B cell (primary cell): ENCODE measurements around the gene AIFM1. TPM values are rescaled to one million over a fixed set of nuclear protein-coding genes. Genes with fewer than 3 reads are reported as not detected.

Source experiments
- ATAC-seq: fragments of 200-7000 bp; cut with Tn5 transposase; one replicate; pipeline ENCODE4 v1.10.0; 2021; ENCODE audit warnings: low read depth, mild to moderate bottlenecking, moderate number of reproducible peaks, moderate library complexity
- CTCF ChIA-PET: fragments of 350-600 bp; sonication (Branson Sonifier 250); formaldehyde crosslinking; loops from one replicate; lab custom pipeline; 2021; ENCODE audit warnings: antibody characterized with exemption, inconsistent platforms; lab: Charles Lee
- POLR2A ChIA-PET: fragments of 350-600 bp; sonication (Branson Sonifier 250); formaldehyde crosslinking; loops from one replicate; lab custom pipeline; 2021; ENCODE audit warnings: antibody characterized with exemption; lab: Charles Lee
- DNase-seq: peaks from one replicate; pipeline ENCODE4 v3.0.0; 2013
- H2AFZ ChIP-seq: 2 replicates; pipeline ENCODE4 v1.6.1; 2012; ENCODE audit warnings: mild to moderate bottlenecking, low read depth, low read length; ENCODE audit not compliant: insufficient read depth, poor library complexity, severe bottlenecking
- H3K27ac ChIP-seq, 2 donors: 1 replicate in 1 of 2; 2 replicates in 1 of 2; pipeline ENCODE4 v1.5.1; 2012 to 2013; ENCODE audit warnings: low read length in 2 of 2, mild to moderate bottlenecking in 2 of 2, moderate library complexity in 1 of 2
- H3K27me3 ChIP-seq, 4 experiments: fragments of 200-600 bp in 1 of 4; sonication (generic) in 1 of 4; replicated peaks in 1 of 4; 1 replicate in 2 of 4; 2 replicates in 2 of 4; pipeline versions ENCODE4 v1.6.1 to v1.7.0; 2013 to 2016; ENCODE audit warnings: low read length in 3 of 4, mild to moderate bottlenecking in 2 of 4, mixed read lengths in 1 of 4, moderate library complexity in 1 of 4; ENCODE audit not compliant: insufficient read depth in 4 of 4, control insufficient read depth in 3 of 4; ENCODE audit errors: control extremely low read depth in 1 of 4
- H3K36me3 ChIP-seq, 2 experiments: replicated peaks in 1 of 2; 1 replicate in 1 of 2; 2 replicates in 1 of 2; pipeline versions ENCODE4 v1.6.1 to v1.7.1; 2013; ENCODE audit warnings: low read length in 1 of 2; ENCODE audit not compliant: insufficient read depth in 2 of 2, control insufficient read depth in 1 of 2; ENCODE audit errors: control extremely low read depth in 1 of 2, extremely low read depth in 1 of 2
- H3K4me1 ChIP-seq, 2 donors: fragments of 200-600 bp in 1 of 2; sonication (generic) in 1 of 2; 1 replicate in 1 of 2; 2 replicates in 1 of 2; pipeline versions ENCODE4 v1.5.1 to v1.6.1; 2013 to 2017; ENCODE audit warnings: low read length in 2 of 2; ENCODE audit not compliant: control insufficient read depth in 2 of 2, insufficient read depth in 2 of 2
- H3K4me2 ChIP-seq: replicated peaks from 2 replicates; pipeline ENCODE3; 2012; ENCODE audit warnings: mild to moderate bottlenecking, low read depth, low read length; ENCODE audit not compliant: poor library complexity, severe bottlenecking
- H3K4me3 ChIP-seq, 5 experiments: fragments of 200-600 bp in 1 of 5; sonication (generic) in 1 of 5; 1 replicate in 3 of 5; 2 replicates in 2 of 5; pipeline versions ENCODE4 v1.5.1 to v1.7.0; 2011 to 2016; ENCODE audit warnings: low read length in 4 of 5, mild to moderate bottlenecking in 4 of 5, low read depth in 2 of 5, control low read depth in 1 of 5, moderate library complexity in 1 of 5; ENCODE audit not compliant: insufficient read depth in 1 of 5; ENCODE audit errors: control extremely low read depth in 1 of 5, extremely low read depth in 1 of 5
- H3K79me2 ChIP-seq: fragments of 200-600 bp; sonication (generic); one replicate; pipeline ENCODE4 v1.6.0; 2016; ENCODE audit warnings: low read length; ENCODE audit not compliant: control insufficient read depth, insufficient read depth
- H3K9ac ChIP-seq: fragments of 200-600 bp; sonication (generic); 2 replicates; pipeline ENCODE4 v1.6.1; 2017; ENCODE audit warnings: mild to moderate bottlenecking, low read length, moderate library complexity
- H3K9me3 ChIP-seq, 3 donors: one replicate each; pipeline versions ENCODE4 v1.6.1 to v1.7.1; 2013; ENCODE audit warnings: low read length in 2 of 3; ENCODE audit not compliant: control insufficient read depth in 2 of 3, insufficient read depth in 1 of 3; ENCODE audit errors: control extremely low read depth in 1 of 3
- H4K20me1 ChIP-seq: 2 replicates; pipeline ENCODE4 v1.6.0; 2012; ENCODE audit warnings: mild to moderate bottlenecking, low read length; ENCODE audit not compliant: insufficient read depth, control insufficient read depth, poor library complexity, severe bottlenecking
- H3K27ac Mint-ChIP-seq: one replicate; pipeline ENCODE4 v1.8.0; 2021; ENCODE audit warnings: mixed read lengths
- H3K27me3 Mint-ChIP-seq: one replicate; pipeline ENCODE4 v1.8.0; 2021; ENCODE audit warnings: mixed read lengths
- H3K4me1 Mint-ChIP-seq: one replicate; pipeline ENCODE4 v1.8.0; 2021; ENCODE audit warnings: mixed read lengths
- H3K4me3 Mint-ChIP-seq: one replicate; pipeline ENCODE4 v1.8.0; 2021; ENCODE audit warnings: mixed read lengths
- H3K9me3 Mint-ChIP-seq: one replicate; pipeline ENCODE4 v1.8.0; 2022; ENCODE audit warnings: mixed read lengths; ENCODE audit not compliant: insufficient read depth
- EZH2 ChIP-seq: IDR thresholded peaks from 2 replicates; pipeline ENCODE4 v1.6.1; 2012; ENCODE audit warnings: borderline replicate concordance, low read depth, mild to moderate bottlenecking, moderate library complexity, low read length; ENCODE audit not compliant: insufficient read depth, poor library complexity, severe bottlenecking
- whole genome bisulfite sequencing: methylation state at CpG from one replicate; pipeline ENCODE4 v1.1.5; 2013; ENCODE audit warnings: missing lambda C conversion rate; ENCODE audit not compliant: insufficient coverage; 5-methylcytosine and 5-hydroxymethylcytosine counted together
- intact Hi-C: fragments of 100-400 bp; cut with micrococcal nuclease; formaldehyde crosslinking; loops from one replicate; pipeline ENCODE4 v1.10.0; 2022
- polyA plus RNA-seq: library from polyadenylated mRNA; depleted of rRNA; stranded (reverse); fragments of >200 nt; gene quantifications from 2 replicates; pipeline ENCODE4 v1.2.3, GENCODE V29; 2012
- total RNA-seq, 2 donors: library from RNA; stranded (reverse); fragments of 120-200 nt in 1 of 2; gene quantifications; 1 replicate in 1 of 2; 2 replicates in 1 of 2; pipeline versions ENCODE4 v1.2.3 to v1.2.4, GENCODE V29; 2013 to 2022
- TF ChIP-seq, protein P1 (sequence below): fragments of 200-600 bp; IDR thresholded peaks from one replicate; pipeline ENCODE4 v1.8.0; 2022; ENCODE audit warnings: antibody characterized with exemption, mild to moderate bottlenecking

AIFM1 gene
- total and polyA plus RNA-seq, 2 donors (not counting 1 experiment from before 2014, with no cell fraction given), result 11.4 to 15.9 TPM

DNA sequence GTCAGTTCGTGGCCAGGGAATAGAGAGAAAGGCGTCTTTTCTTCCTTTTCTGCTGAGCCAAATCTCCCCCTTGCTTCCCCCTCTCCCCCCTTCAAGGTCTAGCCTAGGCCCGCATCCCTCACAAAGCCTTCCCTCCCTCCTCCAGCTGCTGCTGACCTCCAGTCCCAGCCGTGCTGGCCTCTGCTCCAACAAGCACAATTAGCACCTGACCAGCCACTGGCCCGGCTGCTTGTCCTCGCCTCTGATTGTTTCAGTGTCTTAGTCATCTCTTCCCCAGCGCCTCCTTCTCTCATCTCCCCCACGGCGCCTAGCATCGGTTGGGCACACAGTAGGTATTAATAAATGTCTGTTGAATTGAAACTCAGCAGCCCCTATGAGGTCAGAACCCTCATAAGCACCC is 59.6 kb downstream of the AIFM1 start:
- no peak overlapping the region for H3K4me2 ChIP-seq
- TF ChIP-seq, protein P1, sequence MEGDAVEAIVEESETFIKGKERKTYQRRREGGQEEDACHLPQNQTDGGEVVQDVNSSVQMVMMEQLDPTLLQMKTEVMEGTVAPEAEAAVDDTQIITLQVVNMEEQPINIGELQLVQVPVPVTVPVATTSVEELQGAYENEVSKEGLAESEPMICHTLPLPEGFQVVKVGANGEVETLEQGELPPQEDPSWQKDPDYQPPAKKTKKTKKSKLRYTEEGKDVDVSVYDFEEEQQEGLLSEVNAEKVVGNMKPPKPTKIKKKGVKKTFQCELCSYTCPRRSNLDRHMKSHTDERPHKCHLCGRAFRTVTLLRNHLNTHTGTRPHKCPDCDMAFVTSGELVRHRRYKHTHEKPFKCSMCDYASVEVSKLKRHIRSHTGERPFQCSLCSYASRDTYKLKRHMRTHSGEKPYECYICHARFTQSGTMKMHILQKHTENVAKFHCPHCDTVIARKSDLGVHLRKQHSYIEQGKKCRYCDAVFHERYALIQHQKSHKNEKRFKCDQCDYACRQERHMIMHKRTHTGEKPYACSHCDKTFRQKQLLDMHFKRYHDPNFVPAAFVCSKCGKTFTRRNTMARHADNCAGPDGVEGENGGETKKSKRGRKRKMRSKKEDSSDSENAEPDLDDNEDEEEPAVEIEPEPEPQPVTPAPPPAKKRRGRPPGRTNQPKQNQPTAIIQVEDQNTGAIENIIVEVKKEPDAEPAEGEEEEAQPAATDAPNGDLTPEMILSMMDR, result no peak
- TF ChIP-seq EZH2, result no peak
- 100% methylated on average over 1 of the region's 10 CpGs for WGBS
- POLR2A ChIA-PET, result no interaction called here
- Mint-ChIP-seq H3K27me3 (no peaks in the 10 kb centered on the region), H3K27ac (peak overlapping the region; percentile 65), H3K4me1 (peaks cover 53% of the 10 kb centered on the region), H3K9me3 (no peaks in the 10 kb centered on the region), H3K4me3 (no peak overlapping the region)
- intact Hi-C loops, result no loop called here
- H3K4me3 ChIP-seq, result no peak overlapping the region
- peaks cover 22 to 34% of the 10 kb centered on the region in 2 donors for H3K4me1 ChIP-seq
- CTCF ChIA-PET, result interaction anchor here (0.9 to 1.8 kb wide), 3 partner anchors 10 to 21 kb away, joined by 3 to 5 read pairs (median 3); no protein-coding TSS in a partner anchor
- H2AFZ ChIP-seq, result no peak overlapping the region
- H3K27me3 ChIP-seq, result no peaks in the 10 kb centered on the region
- no peak for DNase-seq
- H3K27ac ChIP-seq, result peak overlapping the region in 1 of 2 donors; percentile 30
- H3K9ac ChIP-seq, result no peak overlapping the region
- H3K9me3 ChIP-seq, result no peaks in the 10 kb centered on the region
- peaks cover 90% of the 10 kb centered on the region for H3K79me2 ChIP-seq
- H4K20me1 ChIP-seq, result peaks cover 36% of the 10 kb centered on the region
- H3K36me3 ChIP-seq, result no peaks in the 10 kb centered on the region
- no peak for ATAC-seq

- H3K4me1 ChIP-seq, result peaks cover 22 to 37% of the 10 kb centered on the region in 2 donors
- no CpG with 5 or more reads among the region's 3 CpGs for WGBS
- TF ChIP-seq, protein P1, result no peak
- no peak for TF ChIP-seq EZH2
- intact Hi-C loops, result no loop called here
- DNase-seq, result no peak
- no peak overlapping the region for H3K4me2 ChIP-seq
- Mint-ChIP-seq H3K4me1 (peaks cover 61% of the 10 kb centered on the region), H3K4me3 (peak overlapping the region; percentile 13), H3K27me3 (no peaks in the 10 kb centered on the region), H3K27ac (peak overlapping the region; percentile 38), H3K9me3 (no peaks in the 10 kb centered on the region)
- H3K36me3 ChIP-seq, result no peaks in the 10 kb centered on the region
- no peak overlapping the region for H3K9ac ChIP-seq
- ATAC-seq, result no peak
- ChIA-PET CTCF (interaction anchor here (0.6 to 1.8 kb wide), 2 partner anchors 9 to 108 kb away, joined by 4 to 5 read pairs; no protein-coding TSS in a partner anchor), POLR2A (no interaction called here)
- H3K9me3 ChIP-seq, result no peaks in the 10 kb centered on the region
- H2AFZ ChIP-seq, result no peak overlapping the region
- peaks cover 99% of the 10 kb centered on the region for H3K79me2 ChIP-seq
- no peak overlapping the region for H3K4me3 ChIP-seq
- peaks cover 44% of the 10 kb centered on the region for H4K20me1 ChIP-seq
- H3K27me3 ChIP-seq, result no peaks in the 10 kb centered on the region
- peak overlapping the region in 1 of 2 donors; percentile 30 for H3K27ac ChIP-seq
Measured at GRCh38 chrX:130105244-130105643, 60.4 kb downstream of the AIFM1 start.
